Measurements from ENCODE around the gene CCDC88C.

- TF ChIP-seq SIN3A (IDR thresholded peaks at IDR 0.05; ENCODE audit: borderline replicate concordance, insufficient read depth, low read depth, low read length) (no peak), CTCF (IDR thresholded peaks at IDR 0.05) (no peak)
Observed at GRCh38 chr14:91283666-91284065, 134.0 kb downstream of the CCDC88C start.
